Glutamatergic neuron (in vitro differentiated cells): ENCODE measurements around the gene PRICKLE3. TPM values are rescaled to one million over a fixed set of nuclear protein-coding genes. Genes with fewer than 3 reads are reported as not detected.

Source experiments
- DNase-seq: peaks from one replicate; pipeline ENCODE4 v3.0.0; 2022
- H3K27ac Mint-ChIP-seq: one replicate; pipeline ENCODE4 v1.8.0; 2020; ENCODE audit warnings: mild to moderate bottlenecking, mixed read lengths, inconsistent platforms; ENCODE audit not compliant: unreplicated experiment
- H3K27me3 Mint-ChIP-seq: one replicate; pipeline ENCODE4 v1.8.0; 2020; ENCODE audit warnings: mild to moderate bottlenecking, moderate library complexity, mixed read lengths, inconsistent platforms; ENCODE audit not compliant: unreplicated experiment
- H3K36me3 Mint-ChIP-seq: one replicate; pipeline ENCODE4 v1.8.0; 2020; ENCODE audit warnings: mild to moderate bottlenecking, mixed read lengths, inconsistent platforms; ENCODE audit not compliant: unreplicated experiment
- H3K4me1 Mint-ChIP-seq: one replicate; pipeline ENCODE4 v1.8.0; 2020; ENCODE audit warnings: mild to moderate bottlenecking, low read depth, mixed read lengths, inconsistent platforms; ENCODE audit not compliant: unreplicated experiment
- H3K4me3 Mint-ChIP-seq: one replicate; pipeline ENCODE4 v1.8.0; 2020; ENCODE audit warnings: mild to moderate bottlenecking, mixed read lengths, inconsistent platforms; ENCODE audit not compliant: unreplicated experiment
- H3K9me3 Mint-ChIP-seq: one replicate; pipeline ENCODE4 v1.8.0; 2020; ENCODE audit warnings: mild to moderate bottlenecking, moderate library complexity, mixed read lengths, inconsistent platforms; ENCODE audit not compliant: unreplicated experiment
- CTCF ChIP-seq: fragments of 200-600 bp; sonication (generic); IDR thresholded peaks from one replicate; pipeline ENCODE4 v1.5.0; 2021; ENCODE audit not compliant: partially characterized antibody, unreplicated experiment
- total RNA-seq: library from RNA; stranded (reverse); fragmentation: NEBNext Ultra II Directional; extraction: Animal tissue kit (Norgen Biotek cat#: 25700); gene quantifications from one replicate; pipeline ENCODE4 v1.2.1, GENCODE V29; 2021; ENCODE audit not compliant: unreplicated experiment

Gene PRICKLE3
- total RNA-seq, 1 donor from 2014 or later = 1.6 TPM

GRCh38 chrX:49178537-49178936 lies 7.6 kb downstream of the PRICKLE3 start:
- H3K4me1 Mint-ChIP-seq = peaks cover 8% of the 10 kb centered on the region
- peaks cover 9% of the 10 kb centered on the region for H3K27me3 Mint-ChIP-seq
- TF ChIP-seq CTCF = no peak
- peaks cover 2% of the 10 kb centered on the region for H3K9me3 Mint-ChIP-seq
- no peak overlapping the region for H3K27ac Mint-ChIP-seq
- H3K4me3 Mint-ChIP-seq = no peak overlapping the region
- no peaks in the 10 kb centered on the region for H3K36me3 Mint-ChIP-seq
- DNase-seq = no peak

- Mint-ChIP-seq H3K9me3 (peaks cover 2% of the 10 kb centered on the region), H3K4me3 (no peak overlapping the region), H3K4me1 (peaks cover 8% of the 10 kb centered on the region), H3K36me3 (no peaks in the 10 kb centered on the region), H3K27ac (no peak overlapping the region), H3K27me3 (peaks cover 9% of the 10 kb centered on the region)
- no peak for TF ChIP-seq CTCF
- no peak for DNase-seq
Measured at GRCh38 chrX:49177873-49178480, 8.2 kb downstream of the PRICKLE3 start.

GRCh38 chrX:49177338-49177833 lies 8.8 kb downstream of the PRICKLE3 start:
- peaks cover 4% of the 10 kb centered on the region for H3K9me3 Mint-ChIP-seq
- H3K4me1 Mint-ChIP-seq = peaks cover 8% of the 10 kb centered on the region
- no peak for TF ChIP-seq CTCF
- H3K27ac Mint-ChIP-seq = no peak overlapping the region
- no peak overlapping the region for H3K4me3 Mint-ChIP-seq
- no peaks in the 10 kb centered on the region for H3K36me3 Mint-ChIP-seq
- DNase-seq = no peak
- H3K27me3 Mint-ChIP-seq = peaks cover 9% of the 10 kb centered on the region

- TF ChIP-seq CTCF = no peak
- Mint-ChIP-seq H3K4me3 (no peak overlapping the region), H3K9me3 (peaks cover 4% of the 10 kb centered on the region), H3K4me1 (peaks cover 8% of the 10 kb centered on the region), H3K27me3 (peaks cover 9% of the 10 kb centered on the region), H3K27ac (no peak overlapping the region), H3K36me3 (no peaks in the 10 kb centered on the region)
- DNase-seq = no peak
Measured at GRCh38 chrX:49176421-49177326, 9.5 kb downstream of the PRICKLE3 start.
